Lower lobe of right lung (tissue), 2 donors: ENCODE data around the gene TTC9. TPM values are rescaled to one million over a fixed set of nuclear protein-coding genes. Genes with fewer than 3 reads are reported as not detected.
A peak's percentile ranks its signal among the peaks of the same experiment; 100 is the strongest.

ENCODE experiments used
- ATAC-seq, 2 donors: fragments of 200-7000 bp; cut with Tn5 transposase; one replicate each; pipeline ENCODE4 v1.9.1; 2020 to 2022; ENCODE audit warnings: mild to moderate bottlenecking in 2 of 2, moderate library complexity in 2 of 2
- DNase-seq: peaks from one replicate; pipeline ENCODE4 v3.0.0-alpha.2; 2020
- H3K27ac ChIP-seq: fragments of 200-600 bp; one replicate; pipeline ENCODE4 v1.8.0; 2022
- H3K27me3 ChIP-seq: fragments of 200-600 bp; one replicate; pipeline ENCODE4 v1.8.0; 2022; ENCODE audit warnings: low read depth
- H3K36me3 ChIP-seq: fragments of 200-600 bp; one replicate; pipeline ENCODE4 v1.8.0; 2022; ENCODE audit warnings: mild to moderate bottlenecking
- H3K4me1 ChIP-seq: fragments of 200-600 bp; one replicate; pipeline ENCODE4 v1.8.0; 2022
- H3K4me3 ChIP-seq: fragments of 200-600 bp; one replicate; pipeline ENCODE4 v1.8.0; 2022; ENCODE audit warnings: mild to moderate bottlenecking
- H3K9me3 ChIP-seq: fragments of 200-600 bp; one replicate; pipeline ENCODE4 v1.8.0; 2022
- CTCF ChIP-seq: fragments of 200-600 bp; IDR thresholded peaks from one replicate; pipeline ENCODE4 v1.8.0; 2022; ENCODE audit warnings: antibody characterized with exemption, mild to moderate bottlenecking
- intact Hi-C: fragments of 100-400 bp; cut with DNase I; formaldehyde crosslinking; loops from one replicate; pipeline ENCODE4 v1.11.0; 2022
- long read RNA-seq: library from polyadenylated mRNA; unstranded; transcript quantifications from one replicate; pipeline ENCODE4 v2.0.0, GENCODE V29; 2021
- total RNA-seq: library from RNA; stranded (reverse); fragmentation: NEBNext Ultra II Directional; extraction: Animal tissue kit (Norgen Biotek cat#: 25700); gene quantifications from one replicate; pipeline ENCODE4 v1.2.1, GENCODE V29; 2021
- donor health status: DM: no; HTN: yes; CAD: no; lungs with severe emphysema.

TTC9 gene
- 5.5 TPM for total RNA-seq
- long read RNA-seq, full-length matches to known transcripts = 28 of 31 reads
- long read RNA-seq, partial matches to known transcripts = 0 of 31 reads
- long read RNA-seq, other reads (novel, unspliced or antisense) = 3 of 31 reads

- peak within 1 kb of the TSS; percentile 64 for H3K27ac ChIP-seq
- peak within 1 kb of the TSS; percentile 85 for H3K4me3 ChIP-seq
- no peak for TF ChIP-seq CTCF
- H3K36me3 ChIP-seq = no peaks in the 10 kb centered on the region
- H3K4me1 ChIP-seq = peaks cover 23% of the 10 kb centered on the region
- ATAC-seq (peak; percentile 78 to 87), DNase-seq (peak; percentile 50)
- intact Hi-C loops = no loop called here
- no peaks in the 10 kb centered on the region for H3K9me3 ChIP-seq
- H3K27me3 ChIP-seq = peaks cover 11% of the 10 kb centered on the region
Observed at GRCh38 chr14:70641548-70642302, at the start of gene TTC9. Gene TTC9 (plus strand): TSS chr14:70641916. CDS start chr14:70642130, 214 bp downstream.

GRCh38 chr14:70594461-70594860 lies 47.3 kb upstream of the TTC9 start:
- H3K4me3 ChIP-seq = no peak overlapping the region
- ATAC-seq (no peak), DNase-seq (no peak)
- H3K36me3 ChIP-seq = peaks cover 81% of the 10 kb centered on the region
- no peak for TF ChIP-seq CTCF
- H3K9me3 ChIP-seq = no peaks in the 10 kb centered on the region
- intact Hi-C loops = no loop called here
- peaks cover 13% of the 10 kb centered on the region for H3K4me1 ChIP-seq
- no peak overlapping the region for H3K27ac ChIP-seq
- no peaks in the 10 kb centered on the region for H3K27me3 ChIP-seq

GRCh38 chr14:70595443-70596185 lies 46.1 kb upstream of the TTC9 start:
- H3K9me3 ChIP-seq = no peaks in the 10 kb centered on the region
- H3K27me3 ChIP-seq = no peaks in the 10 kb centered on the region
- ATAC-seq (no peak), DNase-seq (no peak)
- intact Hi-C loops = no loop called here
- peaks cover 18% of the 10 kb centered on the region for H3K4me1 ChIP-seq
- H3K27ac ChIP-seq = no peak overlapping the region
- peaks cover 69% of the 10 kb centered on the region for H3K36me3 ChIP-seq
- no peak overlapping the region for H3K4me3 ChIP-seq
- TF ChIP-seq CTCF = no peak

GRCh38 chr14:70597731-70598130 lies 44.0 kb upstream of the TTC9 start:
- no peak for DNase-seq
- no peak for ATAC-seq
- H3K27ac ChIP-seq = no peak overlapping the region
- no peak for TF ChIP-seq CTCF
- peaks cover 48% of the 10 kb centered on the region for H3K36me3 ChIP-seq
- H3K4me1 ChIP-seq = peaks cover 23% of the 10 kb centered on the region
- H3K27me3 ChIP-seq = no peaks in the 10 kb centered on the region
- no peaks in the 10 kb centered on the region for H3K9me3 ChIP-seq
- no peak overlapping the region for H3K4me3 ChIP-seq
- intact Hi-C loops = no loop called here

GRCh38 chr14:70599345-70599744 lies 42.4 kb upstream of the TTC9 start:
- H3K27ac ChIP-seq = no peak overlapping the region
- intact Hi-C loops = no loop called here
- TF ChIP-seq CTCF = no peak
- peak overlapping the region; percentile 64 for H3K4me3 ChIP-seq
- no peaks in the 10 kb centered on the region for H3K9me3 ChIP-seq
- no peak for ATAC-seq
- H3K4me1 ChIP-seq = peaks cover 23% of the 10 kb centered on the region
- H3K27me3 ChIP-seq = no peaks in the 10 kb centered on the region
- DNase-seq = no peak
- H3K36me3 ChIP-seq = peaks cover 32% of the 10 kb centered on the region
